ENCODE data around the gene CNTN1.

DNA sequence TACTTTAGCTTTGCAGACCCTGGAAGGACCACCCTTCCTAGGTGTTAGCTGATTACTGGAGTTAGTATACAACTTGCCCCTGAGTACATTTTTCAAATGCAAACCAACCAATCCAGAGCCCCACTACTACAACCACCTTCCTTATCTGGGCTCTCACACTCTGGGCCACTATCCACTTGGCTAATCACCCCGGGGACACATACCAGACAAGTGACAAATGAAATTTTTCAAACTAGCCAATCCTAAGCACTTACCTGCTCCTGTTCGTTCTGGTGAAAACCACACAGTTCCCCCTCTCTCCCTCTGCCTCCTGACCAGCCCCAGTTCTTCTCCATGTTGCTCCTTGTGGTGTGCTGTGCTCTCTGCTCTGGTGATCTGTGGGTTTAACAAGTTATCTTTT lies 140.4 kb downstream of the CNTN1 start:
- no peak for TF ChIP-seq POLR2A (IDR thresholded peaks at IDR 0.05)
- TF ChIP-seq, protein P1, sequence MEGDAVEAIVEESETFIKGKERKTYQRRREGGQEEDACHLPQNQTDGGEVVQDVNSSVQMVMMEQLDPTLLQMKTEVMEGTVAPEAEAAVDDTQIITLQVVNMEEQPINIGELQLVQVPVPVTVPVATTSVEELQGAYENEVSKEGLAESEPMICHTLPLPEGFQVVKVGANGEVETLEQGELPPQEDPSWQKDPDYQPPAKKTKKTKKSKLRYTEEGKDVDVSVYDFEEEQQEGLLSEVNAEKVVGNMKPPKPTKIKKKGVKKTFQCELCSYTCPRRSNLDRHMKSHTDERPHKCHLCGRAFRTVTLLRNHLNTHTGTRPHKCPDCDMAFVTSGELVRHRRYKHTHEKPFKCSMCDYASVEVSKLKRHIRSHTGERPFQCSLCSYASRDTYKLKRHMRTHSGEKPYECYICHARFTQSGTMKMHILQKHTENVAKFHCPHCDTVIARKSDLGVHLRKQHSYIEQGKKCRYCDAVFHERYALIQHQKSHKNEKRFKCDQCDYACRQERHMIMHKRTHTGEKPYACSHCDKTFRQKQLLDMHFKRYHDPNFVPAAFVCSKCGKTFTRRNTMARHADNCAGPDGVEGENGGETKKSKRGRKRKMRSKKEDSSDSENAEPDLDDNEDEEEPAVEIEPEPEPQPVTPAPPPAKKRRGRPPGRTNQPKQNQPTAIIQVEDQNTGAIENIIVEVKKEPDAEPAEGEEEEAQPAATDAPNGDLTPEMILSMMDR (IDR thresholded peaks at IDR 0.05 in 4 of 5, conservative IDR thresholded peaks at IDR 0.05 in 1 of 5) = no peak

Measured in gastrocnemius medialis (tissue), 4 donors.